Prostate gland (tissue), 2 donors: ENCODE data around the gene COLEC11. TPM values are rescaled to one million over a fixed set of nuclear protein-coding genes. Genes with fewer than 3 reads are reported as not detected.
"Not testable (repeated sequence)": the region's sequence is repeated elsewhere in the genome, so short reads cannot be mapped to it uniquely, and the experiment has no call there.

Source experiments
- DNase-seq: peaks from one replicate; pipeline ENCODE4 v3.0.0-alpha.2; 2019; ENCODE audit warnings: low spot score
- H3K27ac ChIP-seq, 2 donors: fragments of 200-600 bp; sonication (generic); 2 replicates each; pipeline ENCODE4 v1.5.1; 2017 to 2019
- H3K27me3 ChIP-seq: fragments of 200-600 bp; sonication (generic); replicated peaks from 2 replicates; pipeline ENCODE4 v1.5.1; 2019; ENCODE audit not compliant: insufficient read depth
- H3K36me3 ChIP-seq, 2 donors: fragments of 200-600 bp; sonication (generic); 1 replicate in 1 of 2; 2 replicates in 1 of 2; pipeline versions ENCODE4 v1.5.1 to v1.8.1; 2017 to 2019
- H3K4me1 ChIP-seq: fragments of 200-600 bp; sonication (generic); replicated peaks from 2 replicates; pipeline ENCODE4 v1.5.1; 2019
- H3K4me3 ChIP-seq, 2 donors: fragments of 200-600 bp; sonication (generic); 2 replicates each; pipeline ENCODE4 v1.5.1; 2017 to 2019
- H3K9me3 ChIP-seq: fragments of 200-600 bp; sonication (generic); 2 replicates; pipeline ENCODE4 v1.5.1; 2017
- CTCF ChIP-seq, 4 experiments: fragments of 200-600 bp in 2 of 4; fragments of 450-650 bp in 2 of 4; sonication (generic) in 2 of 4; IDR thresholded peaks; 1 replicate in 3 of 4; 2 replicates in 1 of 4; pipeline ENCODE4 v1.5.1; 2016 to 2019; ENCODE audit warnings: antibody characterized with exemption in 4 of 4, mild to moderate bottlenecking in 2 of 4, moderate library complexity in 2 of 4
- POLR2A ChIP-seq: fragments of 450-650 bp; IDR thresholded peaks from one replicate; pipeline ENCODE4 v1.6.1; 2016; ENCODE audit warnings: antibody characterized with exemption, mild to moderate bottlenecking
- POLR2AphosphoS5 ChIP-seq: sonication (generic); formaldehyde crosslinking; IDR thresholded peaks from one replicate; pipeline ENCODE4 v1.6.1; 2017; ENCODE audit warnings: antibody characterized with exemption
- WGBS: methylation state at CpG from one replicate; pipeline ENCODE4 v1.1.5; 2018; 5-methylcytosine and 5-hydroxymethylcytosine counted together
- intact Hi-C: fragments of 100-400 bp; cut with DNase I; formaldehyde crosslinking; loops from one replicate; pipeline ENCODE4 v1.14.2; 2022
- total RNA-seq, 2 donors: library from RNA; depleted of rRNA; stranded (reverse); fragments of >200 nt; gene quantifications; one replicate each; pipeline ENCODE4 v1.1.0, GENCODE V29; 2016

COLEC11 gene
- total RNA-seq, 2 donors from 2014 or later = 2.9 to 10.5 TPM

GRCh38 chr2:3606370-3607201, 11.7 kb downstream of the COLEC11 start:
- H3K4me3 ChIP-seq = no peak overlapping the region
- no peak for DNase-seq
- no peak for TF ChIP-seq POLR2A
- TF ChIP-seq POLR2AphosphoS5 = no peak
- TF ChIP-seq CTCF (IDR thresholded peaks at IDR 0.05) = no peak

DNA sequence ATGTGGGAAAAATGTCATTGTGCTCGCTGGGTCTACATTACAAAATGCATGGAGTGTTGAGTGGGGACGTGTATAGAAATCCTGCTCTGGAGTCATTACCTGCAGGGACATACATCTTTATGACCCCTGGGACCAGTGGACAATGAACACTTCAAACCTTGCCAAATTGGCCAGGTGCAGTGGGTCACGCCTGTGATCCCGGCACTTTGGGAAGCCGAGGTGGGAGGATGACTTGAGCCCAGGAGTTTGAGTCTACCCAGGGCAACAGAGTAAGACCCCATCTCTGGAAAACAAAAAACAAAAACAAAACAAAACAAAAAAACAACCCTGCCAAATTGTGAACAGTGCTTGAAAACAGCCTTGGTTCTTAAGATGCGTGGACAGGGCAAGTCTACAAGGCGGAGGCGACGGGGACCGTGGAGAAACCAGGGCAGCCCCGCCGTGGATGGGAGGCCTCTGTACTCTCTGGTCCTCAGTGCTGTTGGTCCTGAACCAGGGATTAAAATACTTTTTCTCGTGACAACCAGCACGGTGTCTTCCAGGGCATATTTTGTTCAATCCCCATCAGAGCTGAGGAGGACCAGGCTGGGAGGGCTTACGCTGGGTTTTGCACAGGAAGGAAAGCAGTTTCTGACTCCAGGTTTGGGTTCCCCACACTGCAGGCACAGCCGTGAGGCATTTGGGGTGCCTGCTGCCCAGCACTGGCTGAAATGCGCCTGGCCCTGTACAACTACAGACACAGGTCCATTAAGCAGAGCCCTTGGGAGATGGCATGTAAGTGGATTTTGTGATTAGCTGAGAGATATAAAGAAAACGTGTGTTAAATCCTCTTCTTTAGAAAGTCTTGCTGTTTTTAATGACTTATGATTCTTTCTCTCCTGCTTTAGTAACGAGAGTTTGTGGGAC, 13.7 kb downstream of the COLEC11 start:
- TF ChIP-seq CTCF (IDR thresholded peaks at IDR 0.05) (no peak), POLR2A (no peak), POLR2AphosphoS5 (no peak)
- intact Hi-C loops = no loop called here
- Histone ChIP-seq H3K4me3 (no peak overlapping the region), H3K27ac (no peak overlapping the region), H3K36me3 (no peaks in the 10 kb centered on the region), H3K27me3 (no peaks in the 10 kb centered on the region), H3K9me3 (no peaks in the 10 kb centered on the region), H3K4me1 (no peaks in the 10 kb centered on the region)
- WGBS = 83% methylated on average over 19 of the region's 19 CpGs
- no peak for DNase-seq

More at GRCh38 chr2:3606370-3607201, 11.7 kb downstream of the COLEC11 start:
- no peaks in the 10 kb centered on the region for H3K4me1 ChIP-seq
- H3K27me3 ChIP-seq = no peaks in the 10 kb centered on the region
- H3K36me3 ChIP-seq = no peaks in the 10 kb centered on the region
- 88% methylated on average over 37 of the region's 37 CpGs for WGBS
- intact Hi-C loops = no loop called here
- no peak overlapping the region for H3K27ac ChIP-seq
- no peaks in the 10 kb centered on the region for H3K9me3 ChIP-seq

DNA sequence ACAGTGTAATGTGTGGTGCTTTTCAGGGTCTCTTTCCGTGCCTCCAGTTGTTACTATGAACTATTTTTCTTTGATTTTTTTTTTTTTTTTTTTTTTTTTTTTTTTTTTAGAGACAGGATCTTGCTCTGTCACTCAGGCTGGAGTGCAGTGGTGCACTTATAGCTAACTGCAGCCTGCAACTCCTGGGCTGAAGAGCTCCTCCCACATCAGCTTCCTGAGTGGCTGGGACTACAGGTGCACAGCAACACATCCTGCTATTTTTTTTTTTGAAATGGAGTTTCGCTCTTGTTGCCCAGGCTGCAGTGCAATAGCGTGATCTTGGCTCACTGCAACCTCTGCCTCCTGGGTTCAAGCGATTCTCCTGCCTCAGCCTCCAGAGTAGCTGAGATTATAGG, 14.4 kb downstream of the COLEC11 start:
- H3K4me1 ChIP-seq, H3K27me3 ChIP-seq, intact Hi-C loops, H3K4me3 ChIP-seq, DNase-seq, H3K27ac ChIP-seq, H3K9me3 ChIP-seq, H3K36me3 ChIP-seq: not testable (repeated sequence)
- WGBS = 85% methylated on average over 4 of the region's 4 CpGs

- intact Hi-C loops = no loop called here
- H3K36me3 ChIP-seq = no peaks in the 10 kb centered on the region
- no peaks in the 10 kb centered on the region for H3K27me3 ChIP-seq
Observed at GRCh38 chr2:3610415-3610814, 15.5 kb downstream of the COLEC11 start.

DNA sequence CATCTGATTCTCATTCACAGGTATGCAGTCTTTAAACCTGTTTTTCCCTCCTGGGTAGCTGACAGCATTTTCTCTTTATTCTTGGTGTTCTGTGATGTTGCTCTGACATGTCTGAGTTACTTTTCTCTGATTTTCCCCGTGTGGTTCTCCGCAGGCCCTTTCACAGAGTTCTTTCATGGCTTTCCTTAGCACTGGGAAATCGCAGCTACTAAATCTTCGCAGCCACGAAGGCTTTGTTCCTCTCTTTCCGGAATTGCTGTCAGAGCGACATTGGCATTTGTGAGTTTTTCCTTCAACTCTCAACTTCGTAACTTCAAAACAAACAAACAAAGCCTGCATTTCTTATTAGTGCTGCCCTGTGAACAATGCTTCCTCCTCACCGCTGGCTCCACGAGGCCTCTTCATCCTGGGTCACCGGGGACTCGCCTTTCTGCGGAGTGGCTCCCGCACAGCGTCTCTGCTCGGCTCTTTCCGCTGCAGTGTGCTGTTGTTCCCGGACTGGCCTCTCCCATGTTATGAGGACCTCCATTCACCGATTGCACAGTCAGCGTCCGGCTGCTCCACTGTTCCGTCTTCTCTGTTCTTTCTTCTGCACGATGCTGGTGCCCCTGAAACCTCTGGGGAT, 16.1 kb downstream of the COLEC11 start:
- no peaks in the 10 kb centered on the region for H3K4me1 ChIP-seq
- H3K27me3 ChIP-seq = no peaks in the 10 kb centered on the region
- whole genome bisulfite sequencing = 70% methylated on average over 23 of the region's 23 CpGs
- intact Hi-C loops = no loop called here
- no peak for DNase-seq
- H3K27ac ChIP-seq = no peak overlapping the region
- no peak overlapping the region for H3K4me3 ChIP-seq
- no peaks in the 10 kb centered on the region for H3K36me3 ChIP-seq
- TF ChIP-seq CTCF (IDR thresholded peaks at IDR 0.05) = no peak
- no peak for TF ChIP-seq POLR2A
- TF ChIP-seq POLR2AphosphoS5 = no peak
- no peaks in the 10 kb centered on the region for H3K9me3 ChIP-seq

More at GRCh38 chr2:3610415-3610814, 15.5 kb downstream of the COLEC11 start:
- TF ChIP-seq POLR2A (no peak), POLR2AphosphoS5 (no peak)
- H3K9me3 ChIP-seq = no peaks in the 10 kb centered on the region
- no peak for DNase-seq
- no peaks in the 10 kb centered on the region for H3K4me1 ChIP-seq
- no peak overlapping the region for H3K4me3 ChIP-seq
- no peak overlapping the region for H3K27ac ChIP-seq
- 91% methylated on average over 9 of the region's 9 CpGs for WGBS
